ENCODE results near the gene NANOS3. TPM values are rescaled to one million over a fixed set of nuclear protein-coding genes. Genes with fewer than 3 reads are reported as not detected.

Gene NANOS3
- total and polyA plus RNA-seq, 4 donors = not detected

GRCh38 chr19:13839130-13839937, 37.6 kb upstream of the NANOS3 start:
- peak overlapping the region in 2 of 3 donors; percentile 24 to 82 for H3K4me3 ChIP-seq (ENCODE audit: low read depth in 1 of 3, low read length in 3 of 3)
- H3K27me3 ChIP-seq (ENCODE audit: control insufficient read depth in 4 of 4, insufficient read depth in 4 of 4, low read length in 3 of 4) = no peaks in the 10 kb centered on the region
- H3K9me3 ChIP-seq (ENCODE audit: control insufficient read depth in 4 of 4, low read length in 3 of 4) = no peaks in the 10 kb centered on the region
- 56% methylated on average over 36 of the region's 36 CpGs for WGBS
- H3K36me3 ChIP-seq (ENCODE audit: control insufficient read depth in 4 of 4, insufficient read depth in 3 of 4, low read depth in 1 of 4, low read length in 3 of 4) = peaks cover 0 to 4% (median 0%) of the 10 kb centered on the region in 4 donors
- DNase-seq (ENCODE audit: low spot score) = peak; percentile 78
- H3K27ac ChIP-seq (ENCODE audit: low read depth in 1 of 2, low read length in 2 of 2) = peak overlapping the region; percentile 94 to 97
- H3K9ac ChIP-seq (ENCODE audit: low read depth in 1 of 2, low read length in 2 of 2) = peak overlapping the region; percentile 54 to 60
- no peak for TF ChIP-seq HNF4G (IDR thresholded peaks at IDR 0.05)
- peak in 1 of 2 donors; percentile 18 for TF ChIP-seq RAD21 (IDR thresholded peaks at IDR 0.05)
- no peak for TF ChIP-seq HNF4A (conservative IDR thresholded peaks at IDR 0.05)
- no peak for TF ChIP-seq FOXA2 (IDR thresholded peaks at IDR 0.05)
- TF ChIP-seq SP1 (IDR thresholded peaks at IDR 0.05) = peak; percentile 8
- no peak for TF ChIP-seq ATF3 (IDR thresholded peaks at IDR 0.05)
- no peak for TF ChIP-seq REST (IDR thresholded peaks at IDR 0.05)
- peak; percentile 56 for TF ChIP-seq NR2F2 (IDR thresholded peaks at IDR 0.05)
- no peak for TF ChIP-seq FOXA1 (IDR thresholded peaks at IDR 0.05)
- no peak for TF ChIP-seq CTCF (IDR thresholded peaks at IDR 0.05; ENCODE audit: low read depth, low read length, missing input control)
- peak; percentile 38 to 62 for TF ChIP-seq GABPA (IDR thresholded peaks at IDR 0.05 in 1 of 2, conservative IDR thresholded peaks at IDR 0.05 in 1 of 2)
- no peak for TF ChIP-seq JUND (IDR thresholded peaks at IDR 0.05)
- no peak for TF ChIP-seq EGR1 (IDR thresholded peaks at IDR 0.05; ENCODE audit: low read depth in 2 of 2)
- no peak for TF ChIP-seq RXRA (IDR thresholded peaks at IDR 0.05)
- no peak for TF ChIP-seq TAF1 (conservative IDR thresholded peaks at IDR 0.05)
- TF ChIP-seq ZBTB33 (IDR thresholded peaks at IDR 0.05) = no peak
- TF ChIP-seq YY1 (IDR thresholded peaks at IDR 0.05) = peak; percentile 86
- no peak for TF ChIP-seq MAX (IDR thresholded peaks at IDR 0.05)
- peaks cover 2 to 15% (median 8%) of the 10 kb centered on the region in 4 donors for H3K4me1 ChIP-seq (ENCODE audit: control insufficient read depth in 4 of 4, insufficient read depth in 4 of 4, low read length in 3 of 4)

Measured in liver (tissue), 9 donors.